HG03469 (cell line): ENCODE results near the gene PLEKHA5.
"Not testable (repeated sequence)": the region's sequence is repeated elsewhere in the genome, so short reads cannot be mapped to it uniquely, and the experiment has no call there.

ENCODE experiments used
- ATAC-seq: cut with Tn5 transposase; IDR thresholded peaks from one replicate; pipeline ENCODE4 v1.9.1; 2021; ENCODE audit warnings: mild to moderate bottlenecking, moderate library complexity, moderate number of reproducible peaks; ENCODE audit not compliant: unreplicated experiment

Gene PLEKHA5

DNA sequence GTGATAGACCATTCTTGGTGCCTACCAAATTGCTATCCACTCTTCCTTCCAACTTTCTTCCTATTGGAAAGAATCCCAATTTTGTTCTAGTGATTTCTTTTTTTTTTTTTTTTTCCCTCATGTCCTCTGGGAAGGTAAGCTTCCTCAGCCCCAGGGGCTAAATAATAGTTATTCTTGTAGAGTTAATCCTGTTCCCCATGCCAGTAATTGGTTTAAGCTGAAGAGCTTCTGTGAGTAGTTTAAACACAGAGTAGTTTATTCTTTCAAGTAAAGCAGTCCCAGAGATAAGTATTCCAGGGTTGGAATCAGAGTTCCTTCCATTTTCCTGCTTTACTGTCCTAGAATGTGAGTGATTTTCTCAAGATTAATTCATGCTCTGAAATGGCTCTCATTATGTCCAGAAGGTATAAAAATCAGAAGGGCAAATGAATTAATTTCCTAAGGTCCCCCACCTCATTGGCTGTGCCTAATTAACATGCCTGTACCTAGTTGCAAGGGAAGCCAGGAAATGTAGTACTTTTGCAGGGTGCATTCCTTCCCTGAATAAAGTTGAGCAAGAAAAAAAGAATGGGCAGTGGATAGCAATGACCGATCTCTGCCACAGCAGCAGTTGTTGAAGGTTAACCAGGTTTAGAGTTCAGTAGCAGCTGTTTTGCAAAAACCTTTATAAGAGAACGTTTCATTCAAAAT lies 97.8 kb downstream of the PLEKHA5 start:
- no peak for ATAC-seq

DNA sequence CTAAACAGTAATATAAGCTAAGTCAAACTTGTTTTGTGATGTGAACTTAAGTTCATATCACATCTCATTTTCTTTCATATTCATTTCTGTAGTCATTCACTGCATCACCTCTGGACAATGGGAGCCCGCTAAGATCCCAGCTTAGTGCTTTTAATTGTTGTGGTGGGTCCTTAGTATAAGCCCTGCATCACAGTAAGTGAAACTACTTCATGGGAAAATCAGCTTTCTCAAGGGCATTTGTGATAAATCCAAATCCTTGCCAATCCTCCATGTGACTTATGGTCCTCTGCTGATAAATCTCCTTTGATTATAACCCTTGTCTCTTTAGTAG lies 98.3 kb downstream of the PLEKHA5 start:
- no peak for ATAC-seq

DNA sequence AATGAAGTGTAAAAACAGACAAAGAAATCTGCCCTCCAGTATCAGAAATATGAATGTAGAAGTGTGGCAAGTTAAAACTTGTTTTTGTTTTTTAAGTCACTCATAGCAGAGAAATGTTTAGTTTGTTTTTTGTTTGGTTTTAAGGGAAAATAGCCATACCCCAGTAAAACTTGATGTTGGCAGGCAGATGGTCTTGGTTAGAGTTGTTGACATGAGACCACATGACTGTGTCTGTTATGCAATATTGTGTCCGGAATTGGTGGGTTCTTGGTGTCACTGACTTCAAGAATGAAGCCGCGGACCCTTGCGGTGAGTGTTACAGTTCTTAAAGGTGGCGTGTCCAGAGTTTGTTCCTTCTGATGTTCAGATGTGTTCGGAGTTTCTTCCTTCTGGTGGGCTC lies 99.5 kb downstream of the PLEKHA5 start:
- ATAC-seq, result not testable (repeated sequence)

- no peak for ATAC-seq
Measured at GRCh38 chr12:19230299-19230866, 100.8 kb downstream of the PLEKHA5 start.

DNA sequence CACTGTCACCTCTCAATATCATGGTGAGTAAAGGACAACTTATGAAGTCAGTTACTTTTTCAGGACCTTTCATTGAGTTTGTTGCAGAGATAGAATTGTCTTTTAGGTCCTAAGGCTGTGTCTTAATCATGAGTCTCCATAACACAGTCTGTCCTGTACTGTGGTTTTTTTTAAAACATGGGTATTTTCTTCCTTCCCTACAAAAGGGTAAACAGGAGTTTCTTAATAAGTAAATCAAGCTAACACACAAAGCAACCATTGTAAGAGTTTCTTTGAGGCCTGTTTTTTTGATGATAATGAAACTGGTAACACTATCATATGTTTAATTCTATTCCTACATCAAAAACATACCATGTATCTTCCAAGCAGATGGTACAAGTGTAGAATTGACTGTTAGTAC lies 101.4 kb downstream of the PLEKHA5 start:
- ATAC-seq, result no peak

DNA sequence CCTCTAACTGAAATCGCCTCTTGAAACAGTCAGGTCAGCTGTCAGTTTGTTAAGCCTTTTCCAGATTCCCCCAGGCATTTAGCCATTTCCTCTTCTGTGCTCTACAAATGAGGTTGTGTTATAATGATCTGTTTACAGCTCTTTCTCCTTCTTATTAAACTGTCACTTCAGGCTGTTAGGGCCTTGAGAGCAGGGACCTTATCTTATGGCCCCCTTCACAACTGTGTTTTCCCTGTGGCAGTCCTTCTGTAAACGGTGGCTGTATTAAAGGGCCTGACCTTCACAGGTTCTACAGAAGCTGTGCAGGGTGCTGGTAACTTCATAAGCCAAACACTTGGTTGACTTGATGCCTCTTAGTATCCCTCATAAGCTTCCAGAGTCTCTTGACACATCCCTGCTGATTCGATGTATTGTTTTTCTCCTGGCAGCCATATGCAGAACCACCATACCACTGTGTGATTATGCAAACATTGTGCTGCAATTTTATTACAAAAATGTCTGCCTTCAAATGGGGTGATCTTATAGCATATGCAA lies 104.7 kb downstream of the PLEKHA5 start:
- ATAC-seq, result no peak

DNA sequence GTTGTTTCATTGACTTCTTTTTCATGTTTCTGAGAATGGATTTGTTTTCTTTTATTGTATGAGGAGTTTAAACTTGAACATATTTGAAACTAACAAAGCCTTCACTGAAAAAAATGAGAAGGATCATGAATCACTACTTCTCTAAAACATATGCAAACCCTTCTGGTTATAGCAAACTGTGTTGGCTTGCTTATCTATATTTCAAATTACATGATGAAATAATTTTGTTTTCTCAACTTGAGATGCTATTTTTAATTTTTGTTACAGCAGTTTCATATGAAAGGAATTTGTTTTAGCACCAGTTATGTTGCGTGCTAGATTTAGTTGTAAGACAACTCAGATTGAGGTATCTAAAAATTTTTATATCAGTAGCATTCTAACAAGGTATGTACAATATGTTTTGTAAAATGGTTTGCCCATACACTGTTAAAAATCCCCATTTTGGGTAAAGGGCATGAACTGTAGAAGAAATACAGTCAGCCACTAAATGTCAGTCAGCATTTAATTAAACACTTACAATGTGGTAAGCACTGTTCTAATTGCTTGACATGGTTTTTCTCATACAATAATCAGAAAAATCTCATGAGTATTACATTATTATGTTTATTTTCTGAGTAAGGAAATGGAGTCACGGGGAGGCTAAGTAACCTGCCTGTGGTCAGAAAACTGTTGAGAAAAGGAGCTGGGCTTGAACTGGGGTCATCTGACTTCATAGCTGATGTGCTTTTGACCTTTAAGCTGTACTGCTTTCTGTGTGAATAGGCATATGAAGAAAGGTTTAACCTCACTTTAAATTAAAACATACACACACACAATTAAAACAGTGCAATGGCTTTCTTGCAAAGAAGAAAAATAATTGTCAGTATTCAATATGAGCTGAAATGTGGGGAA lies 105.7 kb downstream of the PLEKHA5 start:
- ATAC-seq, result no peak

DNA sequence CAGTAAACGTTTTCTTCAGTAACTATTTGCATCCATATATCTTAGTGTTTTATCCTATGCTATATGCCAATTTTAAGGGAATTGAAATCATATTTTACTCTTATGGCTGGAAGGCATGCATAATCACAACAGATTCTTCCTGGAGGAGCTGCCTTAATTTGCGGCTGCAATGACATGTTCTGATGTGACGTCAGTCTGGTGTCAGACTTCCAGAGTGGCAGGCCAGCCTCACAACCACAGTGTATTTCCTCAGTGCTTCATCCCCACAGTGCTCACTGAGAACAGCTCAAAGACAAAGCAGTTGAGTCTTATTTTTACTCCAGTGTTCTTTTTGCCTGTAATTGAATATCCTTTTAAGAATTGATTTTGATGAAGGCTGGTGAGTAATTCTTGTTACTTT lies 107.1 kb downstream of the PLEKHA5 start:
- ATAC-seq, result no peak

GRCh38 chr12:19238540-19238939 lies 109.0 kb downstream of the PLEKHA5 start:
- no peak for ATAC-seq

DNA sequence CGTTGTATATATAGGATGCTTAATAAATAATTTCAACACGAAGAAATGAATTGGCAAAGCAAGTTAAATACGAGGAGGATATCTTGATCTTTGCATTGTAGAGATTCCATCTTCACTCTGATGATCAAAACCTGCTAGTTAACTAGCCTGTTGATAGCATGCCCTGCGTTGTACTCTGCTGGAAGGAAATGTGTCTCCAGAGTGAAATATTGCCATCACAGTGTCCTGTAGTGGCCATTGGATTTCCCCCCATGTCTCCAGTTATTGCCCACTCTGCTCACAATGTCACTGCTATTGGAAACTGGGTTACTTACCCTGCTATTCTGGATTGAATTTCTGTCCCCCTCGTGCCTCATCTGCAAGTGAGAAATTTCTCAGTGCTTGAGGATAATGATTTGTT lies 109.6 kb downstream of the PLEKHA5 start:
- no peak for ATAC-seq

DNA sequence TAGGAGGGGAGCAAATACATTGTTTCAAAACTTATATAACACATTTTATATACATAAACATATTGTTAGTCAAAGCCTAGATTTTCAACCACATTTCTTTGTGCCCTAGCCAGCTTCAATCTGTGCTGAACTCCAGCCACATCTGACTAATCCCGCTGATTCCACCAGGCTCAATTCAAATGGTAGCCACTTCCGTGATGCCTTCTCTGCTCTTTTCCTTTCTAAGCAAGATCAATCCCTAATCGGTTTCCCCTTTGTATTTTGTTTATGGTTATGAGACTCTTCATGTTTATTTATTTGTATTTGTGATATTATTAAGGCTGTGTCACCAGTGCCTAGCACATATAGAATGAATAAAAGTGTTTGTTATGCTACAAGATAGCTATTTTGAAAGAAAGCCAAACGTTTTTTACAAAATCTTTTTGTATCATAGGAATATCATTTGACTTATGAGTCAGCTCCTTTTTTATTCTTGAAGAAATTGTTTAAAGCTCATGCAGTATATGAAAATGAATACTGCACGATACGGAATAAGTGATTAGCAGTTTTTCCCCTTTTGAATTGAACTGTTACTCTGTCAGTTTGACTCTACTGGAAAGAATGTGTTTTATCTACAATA lies 110.2 kb downstream of the PLEKHA5 start:
- ATAC-seq, result no peak

- ATAC-seq, result no peak
Measured at GRCh38 chr12:19242581-19242980, 113.0 kb downstream of the PLEKHA5 start.

GRCh38 chr12:19243551-19243950 lies 114.0 kb downstream of the PLEKHA5 start:
- no peak for ATAC-seq

- no peak for ATAC-seq
Measured at GRCh38 chr12:19244312-19244711, 114.8 kb downstream of the PLEKHA5 start.

GRCh38 chr12:19245106-19245505 lies 115.6 kb downstream of the PLEKHA5 start:
- ATAC-seq, result no peak

GRCh38 chr12:19245666-19246065 lies 116.1 kb downstream of the PLEKHA5 start:
- ATAC-seq, result no peak

- ATAC-seq, result no peak
Measured at GRCh38 chr12:19246933-19247332, 117.4 kb downstream of the PLEKHA5 start.

DNA sequence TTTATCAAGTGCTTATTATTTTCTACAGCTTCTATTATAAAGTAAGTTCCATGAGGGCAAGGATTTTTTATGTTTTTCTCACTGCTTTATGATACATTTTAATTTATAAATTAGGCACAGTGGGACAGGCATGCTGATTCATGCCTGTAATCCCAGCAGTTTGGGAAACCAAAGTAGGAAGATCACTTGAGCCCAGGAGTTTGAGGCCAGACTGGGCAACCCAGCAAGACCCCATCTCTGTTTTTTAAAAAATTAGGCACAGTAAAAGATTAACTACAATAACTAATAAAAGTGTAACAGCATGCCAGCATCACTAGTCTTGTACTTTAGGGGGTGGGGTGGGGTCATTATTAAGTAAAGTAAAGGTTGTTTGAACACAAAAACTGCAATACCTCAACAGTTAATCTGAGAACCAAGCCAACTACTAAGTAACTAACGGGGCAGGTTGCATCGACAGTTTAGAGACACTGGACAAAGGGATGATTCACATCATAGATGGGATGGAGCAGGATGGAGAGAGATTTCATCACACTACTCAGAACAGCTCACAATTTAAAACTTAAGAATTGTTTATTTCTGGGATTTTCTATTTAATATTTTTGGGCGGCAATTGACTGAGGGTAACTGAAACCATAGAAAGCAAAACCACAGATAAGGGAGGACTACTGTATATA lies 119.5 kb downstream of the PLEKHA5 start:
- no peak for ATAC-seq

- no peak for ATAC-seq
Measured at GRCh38 chr12:19251481-19252132, 122.1 kb downstream of the PLEKHA5 start.

DNA sequence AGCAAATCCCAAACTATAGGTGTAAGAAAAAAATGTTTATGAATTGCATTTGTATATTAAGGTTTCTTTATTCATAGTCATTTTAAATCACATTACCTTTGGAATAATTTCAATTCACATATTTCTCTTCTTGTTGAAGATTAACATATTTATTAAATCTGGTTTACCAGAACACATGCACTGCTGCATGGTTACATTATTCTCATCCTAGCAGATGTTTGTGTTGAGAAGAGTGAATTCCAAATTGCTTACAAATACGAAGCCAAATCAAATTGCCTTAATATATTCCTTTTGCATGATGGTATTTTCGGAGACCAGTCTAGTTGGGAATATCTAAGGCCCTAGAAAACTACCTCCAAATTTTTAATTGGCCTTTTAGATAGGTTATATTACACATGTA lies 130.6 kb downstream of the PLEKHA5 start:
- ATAC-seq, result no peak
